Activated T-cell treated with anti-CD3 and anti-CD28 coated beads for 4 hours (primary cell): ENCODE data around the gene DHX30.
"Not testable (repeated sequence)": the region's sequence is repeated elsewhere in the genome, so short reads cannot be mapped to it uniquely, and the experiment has no call there.

ENCODE experiments used
- DNase-seq: peaks from one replicate; pipeline ENCODE4 v3.0.0-alpha.2; 2020

The DHX30 gene

GRCh38 chr3:47885168-47885567, 82.2 kb downstream of the DHX30 start:
- no peak for DNase-seq

GRCh38 chr3:47887991-47888390, 85.1 kb downstream of the DHX30 start:
- DNase-seq, result not testable (repeated sequence)

GRCh38 chr3:47888986-47889757, 86.2 kb downstream of the DHX30 start:
- no peak for DNase-seq

GRCh38 chr3:47890126-47890827, 87.3 kb downstream of the DHX30 start:
- DNase-seq, result no peak

- no peak for DNase-seq
Observed at GRCh38 chr3:47890828-47891612, 88.1 kb downstream of the DHX30 start.

GRCh38 chr3:47891613-47892005, 88.7 kb downstream of the DHX30 start:
- no peak for DNase-seq

- no peak for DNase-seq
Observed at GRCh38 chr3:47892286-47893040, 89.5 kb downstream of the DHX30 start.

GRCh38 chr3:47895241-47895640, 92.3 kb downstream of the DHX30 start:
- DNase-seq, result no peak

GRCh38 chr3:47896736-47897135, 93.8 kb downstream of the DHX30 start:
- DNase-seq, result no peak

- no peak for DNase-seq
Observed at GRCh38 chr3:47897954-47898353, 95.0 kb downstream of the DHX30 start.

GRCh38 chr3:47899495-47900108, 96.7 kb downstream of the DHX30 start:
- no peak for DNase-seq
